Gastrocnemius medialis (tissue), 4 donors: Measurements from ENCODE around the gene DPEP3. TPM values are rescaled to one million over a fixed set of nuclear protein-coding genes. Genes with fewer than 3 reads are reported as not detected.
"Not testable (repeated sequence)": the region's sequence is repeated elsewhere in the genome, so short reads cannot be mapped to it uniquely, and the experiment has no call there.

Source experiments
- ATAC-seq, 2 donors: fragments of 150-250 bp; one replicate each; pipeline ENCODE4 v1.9.1; 2016
- DNase-seq, 2 donors: peaks; one replicate each; pipeline ENCODE4 v3.0.0-alpha.2; 2019
- H3K27ac ChIP-seq, 4 donors: fragments of 200-600 bp; sonication (generic); 1 replicate in 1 of 4; 2 replicates in 3 of 4; pipeline ENCODE4 v1.5.1; 2016 to 2018; ENCODE audit warnings: mild to moderate bottlenecking in 2 of 4, moderate library complexity in 1 of 4
- H3K27me3 ChIP-seq, 3 donors: fragments of 200-600 bp; sonication (generic) in 2 of 3; 1 replicate in 1 of 3; 2 replicates in 2 of 3; pipeline versions ENCODE4 v1.5.1 to v1.6.0; 2016 to 2019; ENCODE audit warnings: mild to moderate bottlenecking in 1 of 3, moderate library complexity in 1 of 3
- H3K36me3 ChIP-seq, 2 donors: fragments of 200-600 bp; sonication (generic) in 1 of 2; one replicate each; pipeline ENCODE4 v1.5.1; 2017 to 2018
- H3K4me1 ChIP-seq, 2 donors: fragments of 200-600 bp; sonication (generic) in 1 of 2; one replicate each; pipeline ENCODE4 v1.5.1; 2016 to 2017; ENCODE audit warnings: mild to moderate bottlenecking in 2 of 2
- H3K4me3 ChIP-seq, 4 donors: fragments of 200-600 bp; sonication (generic) in 3 of 4; 1 replicate in 1 of 4; 2 replicates in 3 of 4; pipeline ENCODE4 v1.5.1; 2016 to 2019; ENCODE audit warnings: mild to moderate bottlenecking in 2 of 4
- H3K9me3 ChIP-seq, 3 donors: fragments of 200-600 bp; sonication (generic) in 2 of 3; 1 replicate in 1 of 3; 2 replicates in 2 of 3; pipeline ENCODE4 v1.5.1; 2016 to 2019
- CTCF ChIP-seq, 5 experiments: fragments of 450-650 bp in 3 of 5; fragments of 200-600 bp in 2 of 5; sonication (generic) in 2 of 5; IDR thresholded peaks in 4 of 5; conservative IDR thresholded peaks in 1 of 5; 1 replicate in 4 of 5; 2 replicates in 1 of 5; pipeline ENCODE4 v1.5.1; 2016 to 2019; ENCODE audit warnings: antibody characterized with exemption in 5 of 5, mild to moderate bottlenecking in 3 of 5, moderate library complexity in 3 of 5
- POLR2A ChIP-seq, 2 donors: fragments of 450-650 bp; IDR thresholded peaks; one replicate each; pipeline ENCODE4 v1.6.1; 2017; ENCODE audit warnings: antibody characterized with exemption in 2 of 2, mild to moderate bottlenecking in 2 of 2, moderate library complexity in 2 of 2
- in situ Hi-C, 4 donors: fragments of 200-750 bp; cut with MboI; loops; one replicate each; pipeline versions ENCODE4 v1.15.0 to v1.8.0; 2017; ENCODE audit warnings: low sequenced_read_pairs in 4 of 4
- intact Hi-C: fragments of 100-400 bp; cut with DNase I; formaldehyde crosslinking; loops from one replicate; pipeline ENCODE4 v1.15.1; 2023; ENCODE audit warnings: low total_unique reads
- total RNA-seq, 4 donors: library from RNA; depleted of rRNA; stranded (reverse); fragments of >200 nt; gene quantifications; one replicate each; pipeline versions ENCODE4 v1.1.0 to v1.2.3, GENCODE V29; 2016

Gene DPEP3
- total RNA-seq, 4 donors from 2014 or later: not detected

GRCh38 chr16:68000450-68000849 is 20.2 kb upstream of the DPEP3 start:
- no peak for TF ChIP-seq CTCF (IDR thresholded peaks at IDR 0.05 in 4 of 5, conservative IDR thresholded peaks at IDR 0.05 in 1 of 5)
- no peak for TF ChIP-seq POLR2A (IDR thresholded peaks at IDR 0.05)
- H3K9me3 ChIP-seq: no peaks in the 10 kb centered on the region
- DNase-seq (no peak), ATAC-seq (peak; percentile 9 to 30)
- no peaks in the 10 kb centered on the region for H3K36me3 ChIP-seq
- intact Hi-C loops (no loop called here), in situ Hi-C loops (no loop called here)
- peak overlapping the region; percentile 2 to 39 (median 24) for H3K27ac ChIP-seq
- no peaks in the 10 kb centered on the region for H3K4me1 ChIP-seq
- no peaks in the 10 kb centered on the region for H3K27me3 ChIP-seq
- no peak overlapping the region for H3K4me3 ChIP-seq

- in situ Hi-C loops: loop anchor here in 1 of 4 donors (10.0 kb wide), 1 partner anchor 45 kb away; no protein-coding TSS in a partner anchor
- H3K27ac ChIP-seq: peak overlapping the region in 3 of 4 donors; percentile 2 to 39 (median 28)
- no peaks in the 10 kb centered on the region for H3K9me3 ChIP-seq
- intact Hi-C loops: no loop called here
- H3K4me3 ChIP-seq: no peak overlapping the region
- TF ChIP-seq CTCF (IDR thresholded peaks at IDR 0.05 in 4 of 5, conservative IDR thresholded peaks at IDR 0.05 in 1 of 5): no peak
- no peak for TF ChIP-seq POLR2A (IDR thresholded peaks at IDR 0.05)
- DNase-seq (no peak), ATAC-seq (peak in 1 of 2 donors; percentile 9)
- H3K36me3 ChIP-seq: no peaks in the 10 kb centered on the region
- H3K4me1 ChIP-seq: no peaks in the 10 kb centered on the region
- no peaks in the 10 kb centered on the region for H3K27me3 ChIP-seq
These were observed 19.7 kb upstream of the DPEP3 start for GRCh38 chr16:67999985-68000384.

GRCh38 chr16:67998779-67999688 is 18.7 kb upstream of the DPEP3 start, which contains the start of gene DPEP2:
Gene DPEP2 (minus strand): TSS chr16:67999484. CDS start chr16:67993212, 6,272 bp downstream.
- DNase-seq, intact Hi-C loops, H3K27me3 ChIP-seq, H3K9me3 ChIP-seq, H3K4me1 ChIP-seq, ATAC-seq, H3K36me3 ChIP-seq: not testable (repeated sequence)
- peak within 1 kb of the TSS in 1 of 4 donors; percentile 14 for H3K4me3 ChIP-seq
- in situ Hi-C loops: loop anchor here in 1 of 4 donors (10.0 kb wide), 1 partner anchor 46 kb away; no protein-coding TSS in a partner anchor
- peak within 1 kb of the TSS; percentile 2 to 44 (median 34) for H3K27ac ChIP-seq

GRCh38 chr16:67998231-67998778 is 18.0 kb upstream of the DPEP3 start:
- H3K9me3 ChIP-seq, DNase-seq, ATAC-seq, H3K4me3 ChIP-seq, H3K4me1 ChIP-seq, H3K27me3 ChIP-seq, intact Hi-C loops, H3K27ac ChIP-seq, H3K36me3 ChIP-seq: not testable (repeated sequence)
- in situ Hi-C loops: loop anchor here in 1 of 4 donors (10.0 kb wide), 1 partner anchor 46 kb away; no protein-coding TSS in a partner anchor

- H3K27me3 ChIP-seq: no peaks in the 10 kb centered on the region
- ATAC-seq (no peak), DNase-seq (no peak)
- no peaks in the 10 kb centered on the region for H3K36me3 ChIP-seq
- in situ Hi-C loops (loop anchor here in 1 of 4 donors (10.0 kb wide), 1 partner anchor 48 kb away; no protein-coding TSS in a partner anchor), intact Hi-C loops (no loop called here)
- H3K27ac ChIP-seq: no peak overlapping the region
- H3K4me1 ChIP-seq: peaks cover 4 to 13% of the 10 kb centered on the region in 2 donors
- no peak for TF ChIP-seq POLR2A (IDR thresholded peaks at IDR 0.05)
- no peak for TF ChIP-seq CTCF (IDR thresholded peaks at IDR 0.05 in 4 of 5, conservative IDR thresholded peaks at IDR 0.05 in 1 of 5)
- no peaks in the 10 kb centered on the region for H3K9me3 ChIP-seq
- no peak overlapping the region for H3K4me3 ChIP-seq
These were observed 16.4 kb upstream of the DPEP3 start for GRCh38 chr16:67996666-67997065.
